GM19468 (cell line): ENCODE measurements around the gene EVL.

ENCODE experiments used
- ATAC-seq: cut with Tn5 transposase; IDR thresholded peaks from one replicate; pipeline ENCODE4 v1.9.1; 2021; ENCODE audit warnings: mild to moderate bottlenecking, moderate library complexity, moderate number of reproducible peaks; ENCODE audit not compliant: unreplicated experiment; ENCODE audit errors: extremely low read depth

EVL gene

DNA sequence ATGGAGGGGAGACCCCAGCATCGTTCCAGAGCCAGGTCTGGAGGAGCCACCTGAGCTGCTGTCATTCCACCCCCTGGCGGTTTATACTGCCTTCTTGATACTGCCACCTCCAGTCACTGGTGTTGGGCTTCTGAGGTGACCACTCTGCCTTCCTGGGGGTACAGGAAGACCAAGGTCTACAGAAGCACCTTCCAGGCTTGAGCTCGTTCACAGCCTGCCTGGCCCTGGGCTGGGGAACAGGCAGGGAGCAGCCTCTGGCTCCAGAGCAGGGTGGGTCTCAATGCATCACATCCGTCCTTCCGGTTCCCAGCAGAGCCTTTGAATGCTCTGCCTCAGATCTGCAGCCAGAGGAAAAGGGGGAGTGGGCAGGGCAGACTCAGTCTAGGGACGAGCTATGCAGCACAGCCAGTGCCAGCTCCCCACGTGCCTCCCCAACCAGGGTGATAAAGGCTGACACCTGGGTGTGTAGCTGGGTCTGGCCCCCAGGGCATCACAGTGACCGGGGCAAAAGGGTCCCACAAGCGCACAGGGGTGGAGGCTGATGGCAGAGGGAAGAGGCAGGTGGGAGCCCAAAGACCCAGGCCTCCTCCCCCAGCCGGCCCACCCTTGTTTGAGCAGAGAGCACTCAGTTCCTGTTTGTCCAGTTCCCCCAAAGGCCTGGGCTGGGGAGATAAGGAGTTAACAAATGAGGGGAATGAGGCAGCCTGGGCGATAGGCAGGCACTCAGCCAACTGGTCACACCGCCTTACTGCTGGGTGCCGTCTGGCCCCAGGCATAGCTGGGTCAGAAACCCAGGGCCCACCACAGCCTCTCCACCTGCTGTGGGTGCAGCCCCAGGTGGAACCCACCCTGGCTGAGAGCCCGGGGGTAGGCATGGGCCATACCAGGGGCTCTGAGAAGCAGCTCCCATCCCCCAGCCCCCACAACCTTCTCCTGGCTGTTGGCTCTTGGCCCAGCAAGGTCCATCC is 77.1 kb downstream of the EVL start:
- ATAC-seq = no peak

DNA sequence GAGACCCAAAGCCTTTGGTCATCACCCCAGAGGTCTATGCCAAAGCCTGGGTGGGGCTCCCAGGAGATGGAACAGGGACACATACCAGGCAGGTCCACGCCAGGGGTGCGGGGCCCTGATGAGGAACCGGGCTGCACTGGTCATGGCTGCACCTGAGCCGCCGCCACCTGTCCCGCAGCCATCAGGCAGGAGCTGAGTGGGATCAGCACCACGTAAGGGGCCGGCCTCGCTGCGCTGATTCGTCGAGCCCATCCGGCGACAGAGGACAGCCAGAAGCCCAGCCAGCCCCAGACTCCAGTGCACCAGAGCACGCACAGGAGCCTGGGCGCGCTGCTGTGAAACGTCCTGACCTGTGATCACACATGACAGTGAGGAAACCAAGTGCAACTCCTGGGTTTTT is 78.3 kb downstream of the EVL start:
- no peak for ATAC-seq

DNA sequence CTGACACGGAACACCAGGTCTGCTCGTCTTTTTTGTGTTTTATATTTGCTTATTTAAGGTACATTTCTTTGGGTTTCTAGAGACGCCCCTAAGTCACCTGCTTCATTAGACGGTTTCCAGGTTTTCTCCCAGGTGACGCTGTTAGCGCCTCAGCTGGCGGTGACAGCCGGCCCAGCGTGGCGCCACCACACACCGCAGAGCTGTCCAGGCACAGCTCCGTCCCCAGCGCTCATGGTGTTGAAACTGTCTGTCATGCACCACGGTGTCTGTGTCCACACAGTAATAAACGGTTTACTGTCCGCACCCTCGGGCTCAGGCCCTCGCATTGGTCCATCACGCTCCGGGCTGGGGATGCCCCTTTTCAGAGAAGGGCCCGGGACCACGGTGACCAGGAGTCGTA is 78.7 kb downstream of the EVL start:
- no peak for ATAC-seq

DNA sequence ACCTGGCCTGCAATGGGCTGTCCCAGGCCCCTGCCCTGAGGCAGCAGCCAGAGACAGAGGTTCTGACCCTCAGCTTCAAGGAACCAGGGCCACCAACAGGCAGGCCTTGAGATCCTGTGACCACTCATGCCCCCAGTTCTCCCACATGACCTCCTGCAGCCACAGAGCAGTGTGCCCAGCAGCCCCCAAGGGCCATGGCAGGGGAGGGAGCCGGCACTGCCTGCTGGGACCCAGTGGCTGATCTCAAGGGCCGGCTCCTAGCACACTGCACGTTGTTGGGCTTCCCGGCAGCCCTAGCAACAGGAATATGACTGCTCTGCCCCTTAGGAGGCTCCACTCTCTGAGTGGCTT is 79.4 kb downstream of the EVL start:
- ATAC-seq = no peak

DNA sequence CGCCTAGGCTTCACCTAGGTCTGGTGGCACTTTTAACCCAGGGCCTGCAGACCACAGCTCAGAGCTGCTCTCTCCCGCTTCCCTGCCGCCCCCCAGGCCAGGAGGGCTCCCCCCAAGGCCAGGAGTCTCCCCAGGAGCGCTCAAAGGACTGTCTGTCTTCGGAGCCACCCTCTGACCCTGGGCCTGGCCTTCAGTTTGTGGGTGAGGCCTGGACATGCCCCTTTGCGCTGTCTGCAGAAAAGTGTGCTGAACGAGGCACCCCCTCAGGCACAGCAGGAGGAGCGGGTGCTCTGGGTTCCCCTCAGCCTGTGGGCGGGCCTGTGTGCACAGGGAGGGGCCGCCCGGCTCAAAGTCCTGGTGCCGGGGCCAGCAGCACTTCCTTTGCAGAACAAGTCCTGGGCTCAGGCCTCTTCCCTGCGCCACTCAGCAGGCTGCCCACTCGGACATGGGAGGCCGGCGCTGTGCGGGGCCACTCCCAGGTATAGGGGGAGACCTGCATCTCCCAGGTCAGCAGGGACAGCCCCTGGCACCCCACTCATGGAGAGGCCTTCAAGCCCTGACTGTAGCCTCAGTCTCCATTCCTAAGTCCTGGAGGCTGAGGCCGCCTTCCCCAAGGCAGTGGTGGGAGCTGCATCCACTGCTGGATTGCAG is 79.9 kb downstream of the EVL start:
- ATAC-seq = no peak

DNA sequence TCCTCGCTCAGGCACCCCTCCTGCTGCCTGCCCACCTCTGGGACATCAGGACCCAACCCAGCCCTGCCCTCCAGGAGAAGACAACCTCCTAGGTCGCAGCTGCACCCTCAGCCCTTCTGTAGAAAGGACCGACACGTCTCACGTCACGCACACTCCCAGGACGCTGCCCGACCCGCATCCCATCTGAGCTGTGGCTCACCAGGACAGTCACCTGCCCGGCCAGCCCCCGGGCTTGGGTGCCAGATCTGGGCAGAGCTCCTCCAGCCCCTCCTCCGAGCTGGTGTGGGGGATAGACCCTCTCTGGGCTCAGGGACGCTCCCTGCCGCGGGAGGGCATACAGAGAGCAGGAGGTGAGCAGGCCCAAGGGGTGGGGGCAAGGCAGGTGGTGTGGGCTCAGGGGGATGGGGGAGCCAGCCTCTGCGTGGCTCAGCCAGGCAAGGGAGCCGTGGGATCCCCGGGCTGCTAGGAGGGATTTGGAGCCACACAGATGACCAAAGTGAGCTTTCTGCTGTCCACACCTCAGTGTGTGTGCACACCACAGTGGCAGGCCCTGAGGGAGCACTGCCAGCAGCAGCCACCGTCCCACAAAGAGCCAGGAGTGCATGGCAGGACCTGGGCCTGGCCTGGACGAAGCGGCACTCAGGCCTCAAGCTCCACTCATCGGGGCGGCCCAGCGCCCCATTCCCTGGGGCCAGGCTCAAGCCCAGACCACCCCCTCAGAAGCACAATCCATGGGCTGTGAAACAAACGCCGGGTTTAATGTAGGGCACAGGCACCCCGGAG is 80.7 kb downstream of the EVL start:
- ATAC-seq = no peak

DNA sequence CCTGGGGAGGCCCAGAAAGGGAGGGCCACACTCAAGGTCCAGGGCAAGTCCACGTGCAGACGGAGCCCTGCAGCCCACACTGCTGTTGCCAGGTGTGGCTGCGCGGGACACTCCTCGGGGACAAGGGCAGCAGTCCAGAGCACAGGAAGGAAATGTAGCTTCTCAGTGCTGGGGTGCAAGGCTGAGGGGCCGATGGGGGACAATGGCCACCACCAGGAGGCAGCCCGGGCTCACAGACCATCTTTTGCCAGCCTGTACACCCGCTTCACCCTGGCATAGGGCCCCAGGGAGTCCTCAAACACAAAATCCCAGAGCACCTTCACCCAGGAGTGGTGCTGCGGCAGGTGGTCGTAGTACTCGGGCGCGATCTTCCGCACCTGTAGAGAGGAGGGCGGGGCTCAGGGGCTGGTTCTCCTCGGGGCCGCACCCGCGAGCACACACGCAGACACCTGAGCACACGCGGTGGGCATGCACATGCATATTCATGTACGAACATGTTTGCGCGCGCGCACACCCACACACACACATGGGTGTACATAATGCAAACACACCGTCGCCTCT is 81.4 kb downstream of the EVL start:
- ATAC-seq = no peak

DNA sequence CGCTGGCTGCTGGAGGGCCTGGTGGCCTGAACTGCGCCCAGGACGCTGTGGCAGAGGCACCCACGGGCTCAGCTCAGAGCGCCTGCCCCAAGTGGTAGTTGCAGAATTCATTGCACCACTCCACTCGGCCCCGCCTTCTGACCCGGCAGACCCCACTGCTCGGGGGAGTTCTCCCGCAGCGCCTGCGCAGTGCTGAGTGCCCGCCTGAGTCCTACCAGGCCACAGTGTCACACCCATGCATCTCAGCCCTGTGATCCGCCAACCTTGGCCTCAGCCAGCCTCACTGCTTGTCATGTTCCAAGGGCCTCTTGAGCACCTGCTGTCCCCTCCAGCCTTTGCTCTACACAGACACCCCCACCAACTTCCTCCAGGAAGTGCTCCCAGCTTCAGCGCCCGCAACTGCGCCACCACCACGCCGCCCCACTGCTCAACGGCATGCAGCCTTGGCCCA is 82.0 kb downstream of the EVL start:
- no peak for ATAC-seq

DNA sequence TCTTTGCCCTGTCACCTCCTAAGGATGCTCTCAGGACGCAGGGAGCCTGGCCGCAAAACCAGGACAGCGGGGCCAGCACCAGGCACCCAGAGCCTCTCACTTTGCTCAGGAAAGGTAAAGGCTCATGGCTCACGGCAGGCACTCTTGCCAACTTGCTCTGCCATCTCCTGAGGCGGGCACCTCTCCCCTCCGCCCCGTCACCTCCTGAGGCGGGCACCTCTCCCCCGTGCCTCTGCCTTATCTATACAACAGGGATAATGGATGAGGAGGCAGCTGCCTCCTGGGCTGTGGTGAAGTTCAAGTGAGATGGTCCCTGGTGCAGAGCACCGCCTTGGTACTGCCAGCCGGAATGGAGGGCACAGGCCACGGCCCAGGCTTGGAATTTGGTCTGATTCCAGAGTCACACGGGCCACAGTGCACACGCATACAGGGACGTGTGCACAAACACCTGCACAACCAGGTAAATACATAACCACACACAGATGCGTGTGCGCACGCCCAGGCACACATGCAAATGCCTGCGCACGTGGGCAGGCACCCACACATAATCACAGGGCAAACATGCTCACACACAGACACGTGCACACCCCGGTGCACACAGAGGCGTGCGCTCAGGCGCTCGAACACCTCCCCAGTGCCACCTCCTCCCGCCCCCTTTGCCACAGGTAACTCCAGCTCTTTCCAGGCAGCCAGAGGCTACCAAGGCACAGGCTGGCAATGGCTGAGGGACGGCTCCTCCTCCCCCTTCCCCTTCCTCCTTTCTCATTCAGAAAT is 82.7 kb downstream of the EVL start:
- ATAC-seq = no peak

DNA sequence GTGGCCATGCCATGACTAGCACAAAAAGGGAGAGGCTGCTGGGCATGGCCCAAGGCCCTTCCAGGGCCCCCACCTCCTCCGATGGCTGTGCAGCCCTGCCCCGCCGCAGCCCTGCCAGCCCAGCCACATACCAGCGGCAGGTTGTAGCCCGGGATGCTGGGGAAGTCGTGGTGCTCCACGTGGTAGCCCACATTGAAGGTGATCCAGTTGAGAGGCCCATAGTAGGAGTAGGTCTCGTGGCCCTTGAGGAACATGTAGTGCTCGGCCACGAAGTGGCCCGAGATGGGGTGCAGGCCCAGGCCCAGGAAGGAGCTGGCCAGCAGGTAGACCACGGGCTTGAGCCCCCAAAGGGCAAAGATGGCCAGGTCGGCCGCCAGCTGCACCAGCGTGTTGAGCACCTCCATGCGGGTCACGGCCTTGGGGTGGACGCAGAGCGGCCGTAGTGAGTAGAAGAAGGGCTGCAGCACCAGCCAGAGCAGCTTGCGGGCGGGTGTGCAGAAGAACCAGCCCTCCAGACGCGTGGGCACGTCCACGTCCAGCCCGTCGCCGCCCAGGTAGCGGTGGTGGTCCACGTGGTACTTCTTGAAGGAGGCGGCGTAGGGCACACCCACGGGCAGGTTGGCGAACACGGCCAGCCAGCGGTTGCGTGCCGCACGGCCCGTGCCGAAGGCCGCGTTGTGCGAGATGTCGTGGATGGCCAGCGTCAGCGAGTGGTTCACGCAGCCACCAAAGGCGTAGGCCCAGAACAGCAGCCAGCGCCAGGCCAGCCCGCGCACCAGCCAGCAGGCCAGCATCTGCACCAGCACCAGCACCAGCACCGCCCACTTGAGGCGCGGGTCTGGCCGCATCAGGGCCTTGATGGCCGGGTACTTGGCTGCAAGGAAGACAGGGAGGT is 83.9 kb downstream of the EVL start:
- ATAC-seq = no peak

DNA sequence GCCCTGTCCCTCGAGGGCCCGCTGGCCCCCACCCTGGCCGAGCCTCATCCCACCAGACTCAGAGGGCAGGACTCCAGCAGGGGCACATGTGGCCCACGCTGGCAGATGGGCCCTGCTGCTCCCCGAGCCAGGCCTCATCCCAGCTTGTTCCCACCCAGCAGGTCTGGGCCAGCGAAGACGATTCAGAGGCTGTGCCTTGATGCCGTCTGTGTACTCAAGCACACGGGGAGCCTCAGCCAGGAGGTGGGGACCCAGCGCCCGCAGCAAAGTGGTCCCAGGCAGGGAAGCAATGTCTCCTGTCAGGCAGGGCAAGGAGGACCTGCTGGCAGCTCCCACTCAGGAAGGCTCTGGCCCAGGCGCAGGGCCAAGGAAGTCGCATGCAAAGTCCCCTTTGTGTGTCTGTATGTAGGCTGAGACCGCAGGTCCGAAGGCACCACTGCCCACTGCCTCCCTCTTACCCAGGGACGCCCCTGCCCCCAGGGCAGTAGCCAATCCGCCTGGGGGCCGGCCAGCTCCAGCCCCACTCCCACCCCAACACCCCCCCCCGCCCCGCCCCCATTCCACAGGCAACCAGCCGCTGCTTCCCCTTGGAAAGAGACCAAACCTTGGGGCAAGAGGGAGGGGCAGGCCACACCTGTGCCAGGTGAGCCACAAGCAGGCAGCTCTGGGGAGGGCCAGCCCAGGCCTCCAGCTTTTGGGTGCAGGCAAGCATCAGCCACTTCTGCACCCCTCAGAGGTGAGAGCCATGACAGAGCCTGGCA is 84.8 kb downstream of the EVL start:
- no peak for ATAC-seq

DNA sequence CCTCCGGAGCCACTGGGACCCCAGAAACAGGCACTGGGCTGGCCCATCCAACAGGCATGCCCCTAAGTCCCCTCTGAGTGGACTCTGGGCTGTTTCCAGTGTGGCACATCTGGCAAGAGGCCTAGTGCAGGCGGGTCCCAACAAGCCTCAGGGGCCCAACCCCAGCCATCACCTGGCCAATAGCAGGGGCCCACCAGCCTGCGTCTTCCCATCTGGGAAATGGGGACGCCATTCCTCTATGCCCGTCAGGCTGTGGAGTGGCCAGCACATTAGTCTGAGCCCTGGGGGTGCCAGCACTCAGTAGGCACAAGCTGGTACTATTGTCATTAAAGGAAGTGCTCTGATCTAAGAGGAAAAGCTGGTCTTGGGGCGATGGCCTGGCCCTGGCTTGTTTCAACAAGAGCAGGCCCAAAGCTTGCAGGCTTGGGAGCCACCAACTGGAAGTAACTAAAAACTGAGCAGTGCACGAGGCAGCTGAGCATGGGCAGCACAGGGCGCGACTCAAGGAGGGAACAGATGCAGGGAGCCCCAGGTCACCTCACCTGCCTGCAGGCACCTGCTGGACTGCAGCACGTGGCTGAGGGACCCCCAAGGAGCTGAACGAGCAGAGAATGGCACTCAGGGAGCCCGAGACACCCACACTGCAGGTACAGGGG is 85.8 kb downstream of the EVL start:
- no peak for ATAC-seq

DNA sequence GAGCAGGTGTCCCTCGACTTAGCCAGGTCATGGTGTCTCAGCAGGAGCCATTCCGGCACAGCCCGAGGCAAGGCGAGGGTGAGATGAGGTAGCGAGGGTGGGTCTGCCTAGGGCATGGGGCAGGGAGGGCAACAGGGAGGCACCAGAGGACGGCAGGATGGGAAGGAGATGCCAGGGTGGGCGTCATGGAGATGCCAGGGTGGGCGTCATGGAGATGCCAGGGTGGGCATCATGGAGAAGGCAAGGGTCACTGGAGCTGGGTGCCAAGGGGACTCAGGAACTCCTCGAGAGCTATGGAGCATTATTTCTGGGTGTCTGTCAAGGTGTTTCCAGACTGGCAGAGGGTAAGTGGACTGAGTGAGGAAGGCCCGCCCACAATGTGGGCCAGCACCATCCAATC is 86.9 kb downstream of the EVL start:
- ATAC-seq = no peak

DNA sequence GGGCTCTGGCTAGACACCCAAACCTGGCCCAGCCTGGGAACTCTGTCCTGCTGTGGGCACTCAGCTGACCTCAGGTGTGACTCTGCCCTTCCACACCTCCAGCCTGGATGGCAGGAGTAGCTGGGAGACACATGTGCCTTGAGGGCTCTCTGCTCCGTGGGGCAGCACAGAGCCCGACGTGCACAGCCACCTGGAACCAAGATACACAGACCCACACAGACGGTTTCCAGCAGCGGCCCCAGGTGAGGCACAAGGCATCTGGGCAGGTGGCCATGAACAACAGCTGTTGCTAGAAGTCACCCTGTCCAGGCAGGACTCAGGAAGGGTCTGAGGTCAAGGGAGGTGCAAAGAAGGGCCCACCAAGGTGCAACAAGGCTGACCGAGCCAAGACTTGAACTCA is 88.3 kb downstream of the EVL start:
- no peak for ATAC-seq

DNA sequence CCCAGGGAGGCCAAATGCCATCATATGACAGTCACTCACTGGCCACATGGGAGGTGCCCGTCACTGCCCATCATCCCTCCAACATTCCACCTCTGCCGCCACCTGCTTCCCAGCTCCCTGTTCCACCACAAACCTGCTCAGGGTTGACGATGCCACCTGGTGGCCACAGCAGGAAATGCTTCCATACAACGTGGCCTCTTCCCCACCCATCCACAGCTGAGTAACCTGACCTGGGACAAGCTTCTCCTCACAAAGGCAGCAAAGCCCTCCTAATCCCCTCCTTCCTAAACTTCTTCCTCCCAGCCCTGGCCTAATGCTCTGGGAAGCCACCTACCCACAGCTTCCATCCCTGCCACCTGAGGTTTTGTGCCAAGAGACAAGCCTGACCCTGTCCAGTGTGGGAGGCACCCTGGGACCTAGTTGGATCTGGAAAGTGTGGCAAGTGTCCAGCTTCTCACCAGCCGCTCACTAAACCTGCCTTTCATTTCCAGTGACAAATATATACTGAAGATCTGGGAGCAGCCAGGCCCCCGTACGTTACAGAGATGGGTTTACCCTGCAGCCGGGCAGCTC is 89.9 kb downstream of the EVL start:
- ATAC-seq = no peak

DNA sequence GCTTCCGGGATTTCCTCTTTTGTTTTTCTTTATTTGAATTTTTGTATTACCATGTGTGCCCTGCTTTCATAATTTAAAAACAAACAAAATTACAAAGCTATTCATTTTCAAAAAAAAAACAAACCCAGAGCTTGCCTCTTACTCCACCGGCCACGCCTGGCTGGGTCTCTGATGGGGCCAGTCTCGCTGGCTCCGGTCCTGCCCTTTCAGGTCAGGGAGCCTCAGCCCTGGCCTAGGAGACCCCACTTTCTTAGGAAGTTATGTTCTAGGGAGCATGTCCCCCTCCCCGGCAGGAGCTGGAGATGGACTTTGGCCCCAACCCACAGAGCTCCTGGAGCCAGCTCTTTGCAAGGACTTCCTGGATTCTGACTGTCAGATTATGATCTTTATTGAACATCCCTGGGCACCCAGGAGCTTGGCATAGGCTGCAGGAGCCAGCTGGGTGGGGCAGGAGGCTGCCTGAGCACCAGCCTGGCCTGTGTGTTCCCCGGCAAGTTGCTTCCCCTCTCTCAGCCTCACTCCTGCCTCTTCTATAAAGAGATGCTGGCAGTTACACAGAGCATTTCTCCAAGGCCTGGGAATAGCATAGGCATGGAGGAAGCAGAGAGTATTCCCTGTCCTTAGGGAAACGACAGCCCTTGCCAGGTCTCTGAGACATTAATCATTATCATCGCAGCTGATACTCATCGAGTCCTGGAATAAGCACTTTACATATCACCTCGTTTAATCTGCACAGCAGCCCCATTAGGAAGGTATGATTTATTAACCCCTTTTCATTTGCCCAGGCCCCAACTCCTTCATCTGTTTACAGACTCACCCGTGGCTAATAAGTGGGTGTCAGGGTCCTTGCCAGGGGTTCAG is 90.8 kb downstream of the EVL start:
- no peak for ATAC-seq
